C4-2B (cell line): ENCODE results near the gene SLC7A4.

ENCODE experiments used
- H3K27ac ChIP-seq: fragments of 450-650 bp; 2 replicates; pipeline ENCODE4 v1.5.1; 2017
- CTCF ChIP-seq: fragments of 450-650 bp; conservative IDR thresholded peaks from 2 replicates; pipeline ENCODE4 v1.5.1; 2017; ENCODE audit warnings: mild to moderate bottlenecking
- ZFX ChIP-seq: fragments of 450-650 bp; IDR thresholded peaks from 2 replicates; pipeline ENCODE4 v1.6.1; 2017

The SLC7A4 gene

GRCh38 chr22:21030621-21031544 is 1.5 kb downstream of the SLC7A4 start:
- TF ChIP-seq CTCF = no peak
- no peak for TF ChIP-seq ZFX

GRCh38 chr22:21030032-21030431 is 2.3 kb downstream of the SLC7A4 start:
- no peak overlapping the region for H3K27ac ChIP-seq
- TF ChIP-seq CTCF (no peak), ZFX (no peak)

More at GRCh38 chr22:21030621-21031544, 1.5 kb downstream of the SLC7A4 start:
- H3K27ac ChIP-seq = no peak overlapping the region

GRCh38 chr22:21029486-21030025 is 2.8 kb downstream of the SLC7A4 start:
- TF ChIP-seq CTCF (no peak), ZFX (no peak)

GRCh38 chr22:21028277-21029251 is 3.8 kb downstream of the SLC7A4 start:
- H3K27ac ChIP-seq = no peak overlapping the region
- TF ChIP-seq ZFX = no peak
- no peak for TF ChIP-seq CTCF

More at GRCh38 chr22:21029486-21030025, 2.8 kb downstream of the SLC7A4 start:
- H3K27ac ChIP-seq = no peak overlapping the region

GRCh38 chr22:21026783-21027692 is 5.3 kb downstream of the SLC7A4 start:
- no peak for TF ChIP-seq ZFX
- TF ChIP-seq CTCF = no peak
- no peak overlapping the region for H3K27ac ChIP-seq
